Osteoblast (primary cell): Measurements from ENCODE around the gene ATP11A. TPM values are rescaled to one million over a fixed set of nuclear protein-coding genes. Genes with fewer than 3 reads are reported as not detected.
A peak's percentile ranks its signal among the peaks of the same experiment; 100 is the strongest.

Experiments
- DNase-seq: peaks from one replicate; pipeline ENCODE4 v3.0.0; 2011; ENCODE audit warnings: low spot score, mixed read lengths; ENCODE audit not compliant: insufficient read length; ENCODE audit errors: missing footprints
- H2AFZ ChIP-seq: 2 replicates; pipeline ENCODE4 v1.6.0; 2011; ENCODE audit warnings: mild to moderate bottlenecking, low read length
- H3K27ac ChIP-seq: 2 replicates; pipeline ENCODE4 v1.5.1; 2011; ENCODE audit warnings: mild to moderate bottlenecking, low read depth, low read length, moderate library complexity
- H3K27me3 ChIP-seq: 2 replicates; pipeline ENCODE4 v1.6.0; 2012; ENCODE audit warnings: mild to moderate bottlenecking, control low read depth, inconsistent platforms, low read length, moderate library complexity; ENCODE audit not compliant: insufficient read depth
- H3K36me3 ChIP-seq: 2 replicates; pipeline ENCODE4 v1.5.1; 2011; ENCODE audit warnings: mild to moderate bottlenecking, low read length, control low read depth, moderate library complexity; ENCODE audit not compliant: insufficient read depth
- H3K4me1 ChIP-seq: 2 replicates; pipeline ENCODE4 v1.5.1; 2011; ENCODE audit warnings: mild to moderate bottlenecking, low read length, control low read depth, moderate library complexity; ENCODE audit not compliant: insufficient read depth
- H3K4me2 ChIP-seq: 2 replicates; pipeline ENCODE4 v1.6.0; 2011; ENCODE audit warnings: mild to moderate bottlenecking, low read length; ENCODE audit not compliant: insufficient read depth
- H3K4me3 ChIP-seq: fragments of 200-600 bp; sonication (generic); 3 replicates; pipeline ENCODE4 v1.5.1; 2012; ENCODE audit warnings: mild to moderate bottlenecking, low read length, inconsistent platforms; ENCODE audit not compliant: insufficient read depth
- H3K79me2 ChIP-seq: 2 replicates; pipeline ENCODE4 v1.6.0; 2012; ENCODE audit warnings: mild to moderate bottlenecking, low read length, control low read depth, inconsistent platforms; ENCODE audit not compliant: insufficient read depth
- H3K9me3 ChIP-seq: 2 replicates; pipeline ENCODE4 v1.5.1; 2011; ENCODE audit warnings: low read depth, low read length, control low read depth
- H4K20me1 ChIP-seq: 2 replicates; pipeline ENCODE4 v1.6.0; 2012; ENCODE audit warnings: mild to moderate bottlenecking, low read length, control low read depth; ENCODE audit not compliant: insufficient read depth
- CTCF ChIP-seq: IDR thresholded peaks from 2 replicates; pipeline ENCODE4 v1.5.1; 2011; ENCODE audit warnings: mild to moderate bottlenecking, low read depth, low read length, moderate library complexity; ENCODE audit errors: extremely low read depth
- total RNA-seq: library from RNA; depleted of rRNA; stranded (reverse); fragments of >200 nt; gene quantifications from 2 replicates; pipeline ENCODE4 v1.2.3, GENCODE V29; 2012

The ATP11A gene
- total RNA-seq, 1 donor = 7.6 TPM

GRCh38 chr13:112818040-112818697 lies 128.3 kb downstream of the ATP11A start:
- no peak overlapping the region for H3K4me2 ChIP-seq
- TF ChIP-seq CTCF = no peak
- H4K20me1 ChIP-seq = no peaks in the 10 kb centered on the region
- H3K36me3 ChIP-seq = peaks cover 11% of the 10 kb centered on the region
- no peaks in the 10 kb centered on the region for H3K9me3 ChIP-seq
- H3K27ac ChIP-seq = no peak overlapping the region
- H3K4me1 ChIP-seq = no peaks in the 10 kb centered on the region
- no peaks in the 10 kb centered on the region for H3K79me2 ChIP-seq
- no peaks in the 10 kb centered on the region for H3K27me3 ChIP-seq
- DNase-seq = peak; percentile 69
- no peak overlapping the region for H3K4me3 ChIP-seq
- no peak overlapping the region for H2AFZ ChIP-seq

- Histone ChIP-seq H3K79me2 (no peaks in the 10 kb centered on the region), H2AFZ (no peak overlapping the region), H3K36me3 (peaks cover 11% of the 10 kb centered on the region), H3K4me3 (no peak overlapping the region), H3K4me1 (no peaks in the 10 kb centered on the region), H4K20me1 (no peaks in the 10 kb centered on the region), H3K9me3 (no peaks in the 10 kb centered on the region), H3K4me2 (no peak overlapping the region), H3K27me3 (no peaks in the 10 kb centered on the region), H3K27ac (no peak overlapping the region)
- DNase-seq = no peak
- no peak for TF ChIP-seq CTCF
Observed at GRCh38 chr13:112818698-112819045, 128.8 kb downstream of the ATP11A start.

- no peak for DNase-seq
- no peak overlapping the region for H2AFZ ChIP-seq
- H3K79me2 ChIP-seq = no peaks in the 10 kb centered on the region
- no peak for TF ChIP-seq CTCF
- H3K9me3 ChIP-seq = no peaks in the 10 kb centered on the region
- no peak overlapping the region for H3K4me3 ChIP-seq
- H3K27me3 ChIP-seq = no peaks in the 10 kb centered on the region
- H3K27ac ChIP-seq = no peak overlapping the region
- no peaks in the 10 kb centered on the region for H3K4me1 ChIP-seq
- H4K20me1 ChIP-seq = no peaks in the 10 kb centered on the region
- peaks cover 11% of the 10 kb centered on the region for H3K36me3 ChIP-seq
- no peak overlapping the region for H3K4me2 ChIP-seq
Observed at GRCh38 chr13:112819111-112819510, 129.3 kb downstream of the ATP11A start.

GRCh38 chr13:112819816-112820215 lies 130.0 kb downstream of the ATP11A start:
- H3K79me2 ChIP-seq = no peaks in the 10 kb centered on the region
- no peaks in the 10 kb centered on the region for H4K20me1 ChIP-seq
- H3K27ac ChIP-seq = no peak overlapping the region
- TF ChIP-seq CTCF = no peak
- H3K4me3 ChIP-seq = no peak overlapping the region
- peaks cover 11% of the 10 kb centered on the region for H3K36me3 ChIP-seq
- no peak overlapping the region for H2AFZ ChIP-seq
- H3K27me3 ChIP-seq = no peaks in the 10 kb centered on the region
- peak; percentile 45 for DNase-seq
- no peaks in the 10 kb centered on the region for H3K4me1 ChIP-seq
- no peaks in the 10 kb centered on the region for H3K9me3 ChIP-seq
- H3K4me2 ChIP-seq = no peak overlapping the region
